ENCODE measurements around the gene PLXNC1.

The PLXNC1 gene

GRCh38 chr12:94198469-94198868, 50.1 kb downstream of the PLXNC1 start:
- Histone ChIP-seq H4K8ac (ENCODE audit: low read depth, low read length) (no peak overlapping the region), H3K14ac (ENCODE audit: low read length) (no peak overlapping the region), H3K79me1 (ENCODE audit: low read length) (no peaks in the 10 kb centered on the region), H3K4me1 (ENCODE audit: control insufficient read depth in 1 of 2, insufficient read depth in 2 of 2, low read length in 2 of 2) (no peaks in the 10 kb centered on the region), H3K23ac (ENCODE audit: low read length) (no peak overlapping the region), H2BK12ac (ENCODE audit: low read length) (no peak overlapping the region), H2BK5ac (ENCODE audit: low read depth, low read length, poor library complexity) (no peak overlapping the region), H3K18ac (ENCODE audit: low read length) (no peak overlapping the region), H3K27ac (ENCODE audit: low read depth, low read length) (no peak overlapping the region), H3K9ac (ENCODE audit: low read length) (no peak overlapping the region), H3K4me3 (ENCODE audit: low read depth, low read length) (no peak overlapping the region), H3K79me2 (ENCODE audit: control insufficient read depth, insufficient read depth, low read length, poor library complexity) (no peaks in the 10 kb centered on the region), H4K91ac (ENCODE audit: low read depth, low read length) (no peak overlapping the region), H2AK5ac (ENCODE audit: low read length) (no peak overlapping the region), H2BK120ac (ENCODE audit: insufficient read depth, low read length, poor library complexity) (no peak overlapping the region), H2AFZ (ENCODE audit: insufficient read depth, low read length, poor library complexity) (no peak overlapping the region), H3K27me3 (ENCODE audit: insufficient read depth, low read length) (no peaks in the 10 kb centered on the region), H3K36me3 (ENCODE audit: control insufficient read depth in 1 of 2, insufficient read depth in 2 of 2, low read length in 2 of 2) (no peaks in the 10 kb centered on the region), H3K4me2 (ENCODE audit: low read length) (no peak overlapping the region), H3K9me3 (ENCODE audit: insufficient read depth, low read depth, low read length) (peaks cover 4% of the 10 kb centered on the region), H4K12ac (ENCODE audit: low read depth, low read length) (no peak overlapping the region), H3K4ac (ENCODE audit: low read depth, low read length) (no peak overlapping the region)
- no peak for DNase-seq
- WGBS (ENCODE audit: extremely low coverage, insufficient coverage, insufficient read length), result no CpG with 5 or more reads among the region's 5 CpGs

- Histone ChIP-seq H3K14ac (ENCODE audit: low read length) (no peak overlapping the region), H2AK5ac (ENCODE audit: low read length) (no peak overlapping the region), H3K9ac (ENCODE audit: low read length) (no peak overlapping the region), H3K23ac (ENCODE audit: low read length) (no peak overlapping the region), H3K27ac (ENCODE audit: low read depth, low read length) (no peak overlapping the region), H3K9me3 (ENCODE audit: insufficient read depth, low read depth, low read length) (peaks cover 1% of the 10 kb centered on the region), H3K79me2 (ENCODE audit: control insufficient read depth, insufficient read depth, low read length, poor library complexity) (no peaks in the 10 kb centered on the region), H4K91ac (ENCODE audit: low read depth, low read length) (no peak overlapping the region), H3K4ac (ENCODE audit: low read depth, low read length) (no peak overlapping the region), H2BK12ac (ENCODE audit: low read length) (no peak overlapping the region), H3K79me1 (ENCODE audit: low read length) (no peaks in the 10 kb centered on the region), H3K4me2 (ENCODE audit: low read length) (no peak overlapping the region), H3K27me3 (ENCODE audit: insufficient read depth, low read length) (no peaks in the 10 kb centered on the region), H3K4me3 (ENCODE audit: low read depth, low read length) (no peak overlapping the region), H2BK5ac (ENCODE audit: low read depth, low read length, poor library complexity) (no peak overlapping the region), H2AFZ (ENCODE audit: insufficient read depth, low read length, poor library complexity) (no peak overlapping the region), H3K36me3 (ENCODE audit: control insufficient read depth in 1 of 2, insufficient read depth in 2 of 2, low read length in 2 of 2) (no peaks in the 10 kb centered on the region), H4K12ac (ENCODE audit: low read depth, low read length) (no peak overlapping the region), H4K8ac (ENCODE audit: low read depth, low read length) (no peak overlapping the region), H2BK120ac (ENCODE audit: insufficient read depth, low read length, poor library complexity) (no peak overlapping the region), H3K18ac (ENCODE audit: low read length) (no peak overlapping the region), H3K4me1 (ENCODE audit: control insufficient read depth in 1 of 2, insufficient read depth in 2 of 2, low read length in 2 of 2) (no peaks in the 10 kb centered on the region)
- DNase-seq, result no peak
- no CpG with 5 or more reads among the region's 9 CpGs for WGBS (ENCODE audit: extremely low coverage, insufficient coverage, insufficient read length)
These were observed 50.5 kb downstream of the PLXNC1 start for GRCh38 chr12:94198872-94199271.

GRCh38 chr12:94200069-94200468, 51.7 kb downstream of the PLXNC1 start:
- Histone ChIP-seq H3K36me3 (ENCODE audit: control insufficient read depth in 1 of 2, insufficient read depth in 2 of 2, low read length in 2 of 2) (no peaks in the 10 kb centered on the region), H2BK12ac (ENCODE audit: low read length) (no peak overlapping the region), H3K9ac (ENCODE audit: low read length) (no peak overlapping the region), H2BK5ac (ENCODE audit: low read depth, low read length, poor library complexity) (no peak overlapping the region), H3K18ac (ENCODE audit: low read length) (no peak overlapping the region), H3K4me2 (ENCODE audit: low read length) (no peak overlapping the region), H3K9me3 (ENCODE audit: insufficient read depth, low read depth, low read length) (peaks cover 1% of the 10 kb centered on the region), H4K91ac (ENCODE audit: low read depth, low read length) (no peak overlapping the region), H3K14ac (ENCODE audit: low read length) (no peak overlapping the region), H3K4me1 (ENCODE audit: control insufficient read depth in 1 of 2, insufficient read depth in 2 of 2, low read length in 2 of 2) (no peaks in the 10 kb centered on the region), H2AFZ (ENCODE audit: insufficient read depth, low read length, poor library complexity) (no peak overlapping the region), H4K8ac (ENCODE audit: low read depth, low read length) (no peak overlapping the region), H3K23ac (ENCODE audit: low read length) (no peak overlapping the region), H2BK120ac (ENCODE audit: insufficient read depth, low read length, poor library complexity) (no peak overlapping the region), H3K27me3 (ENCODE audit: insufficient read depth, low read length) (no peaks in the 10 kb centered on the region), H3K27ac (ENCODE audit: low read depth, low read length) (no peak overlapping the region), H4K12ac (ENCODE audit: low read depth, low read length) (no peak overlapping the region), H3K79me2 (ENCODE audit: control insufficient read depth, insufficient read depth, low read length, poor library complexity) (no peaks in the 10 kb centered on the region), H3K4ac (ENCODE audit: low read depth, low read length) (no peak overlapping the region), H3K79me1 (ENCODE audit: low read length) (no peaks in the 10 kb centered on the region), H2AK5ac (ENCODE audit: low read length) (no peak overlapping the region), H3K4me3 (ENCODE audit: low read depth, low read length) (no peak overlapping the region)
- WGBS (ENCODE audit: extremely low coverage, insufficient coverage, insufficient read length), result no CpG with 5 or more reads among the region's 5 CpGs
- no peak for DNase-seq

GRCh38 chr12:94200695-94201094, 52.3 kb downstream of the PLXNC1 start:
- WGBS (ENCODE audit: extremely low coverage, insufficient coverage, insufficient read length), result no CpG with 5 or more reads among the region's 1 CpG
- peaks cover 1% of the 10 kb centered on the region for H3K9me3 ChIP-seq (ENCODE audit: insufficient read depth, low read depth, low read length)

More at GRCh38 chr12:94200695-94201094, 52.3 kb downstream of the PLXNC1 start:
- no peak overlapping the region for H4K91ac ChIP-seq (ENCODE audit: low read depth, low read length)
- no peak overlapping the region for H2BK120ac ChIP-seq (ENCODE audit: insufficient read depth, low read length, poor library complexity)
- no peak overlapping the region for H3K27ac ChIP-seq (ENCODE audit: low read depth, low read length)
- no peak overlapping the region for H3K4me3 ChIP-seq (ENCODE audit: low read depth, low read length)
- no peak overlapping the region for H4K8ac ChIP-seq (ENCODE audit: low read depth, low read length)
- no peaks in the 10 kb centered on the region for H3K4me1 ChIP-seq (ENCODE audit: control insufficient read depth in 1 of 2, insufficient read depth in 2 of 2, low read length in 2 of 2)
- H3K36me3 ChIP-seq (ENCODE audit: control insufficient read depth in 1 of 2, insufficient read depth in 2 of 2, low read length in 2 of 2), result no peaks in the 10 kb centered on the region
- H4K12ac ChIP-seq (ENCODE audit: low read depth, low read length), result no peak overlapping the region
- no peak overlapping the region for H2BK5ac ChIP-seq (ENCODE audit: low read depth, low read length, poor library complexity)
- H2AFZ ChIP-seq (ENCODE audit: insufficient read depth, low read length, poor library complexity), result no peak overlapping the region
- H3K4me2 ChIP-seq (ENCODE audit: low read length), result no peak overlapping the region
- no peaks in the 10 kb centered on the region for H3K79me1 ChIP-seq (ENCODE audit: low read length)
- no peak overlapping the region for H3K14ac ChIP-seq (ENCODE audit: low read length)
- H3K23ac ChIP-seq (ENCODE audit: low read length), result no peak overlapping the region
- H3K9ac ChIP-seq (ENCODE audit: low read length), result no peak overlapping the region
- no peak overlapping the region for H2BK12ac ChIP-seq (ENCODE audit: low read length)
- DNase-seq, result no peak
- H3K4ac ChIP-seq (ENCODE audit: low read depth, low read length), result no peak overlapping the region
- no peaks in the 10 kb centered on the region for H3K27me3 ChIP-seq (ENCODE audit: insufficient read depth, low read length)
- H3K18ac ChIP-seq (ENCODE audit: low read length), result no peak overlapping the region
- no peak overlapping the region for H2AK5ac ChIP-seq (ENCODE audit: low read length)
- H3K79me2 ChIP-seq (ENCODE audit: control insufficient read depth, insufficient read depth, low read length, poor library complexity), result no peaks in the 10 kb centered on the region
